Endothelial cell (in vitro differentiated cells): ENCODE results near the gene MAP2K7. TPM values are rescaled to one million over a fixed set of nuclear protein-coding genes. Genes with fewer than 3 reads are reported as not detected.

Experiments used
- DNase-seq: peaks from one replicate; pipeline ENCODE4 v3.0.0; 2021; ENCODE audit warnings: low spot score
- H3K27ac Mint-ChIP-seq: one replicate; pipeline ENCODE4 v1.8.0; 2021; ENCODE audit warnings: mixed read lengths, inconsistent platforms; ENCODE audit not compliant: unreplicated experiment
- H3K27me3 Mint-ChIP-seq: one replicate; pipeline ENCODE4 v1.8.0; 2021; ENCODE audit warnings: mild to moderate bottlenecking, moderate library complexity, mixed read lengths, inconsistent platforms; ENCODE audit not compliant: unreplicated experiment
- H3K36me3 Mint-ChIP-seq: one replicate; pipeline ENCODE4 v1.8.0; 2021; ENCODE audit warnings: mild to moderate bottlenecking, low read depth, mixed read lengths, inconsistent platforms; ENCODE audit not compliant: unreplicated experiment
- H3K4me1 Mint-ChIP-seq: one replicate; pipeline ENCODE4 v1.8.0; 2021; ENCODE audit warnings: mild to moderate bottlenecking, mixed read lengths, inconsistent platforms; ENCODE audit not compliant: unreplicated experiment
- H3K4me3 Mint-ChIP-seq: one replicate; pipeline ENCODE4 v1.8.0; 2021; ENCODE audit warnings: mild to moderate bottlenecking, mixed read lengths, inconsistent platforms; ENCODE audit not compliant: unreplicated experiment
- H3K9me3 Mint-ChIP-seq: one replicate; pipeline ENCODE4 v1.8.0; 2021; ENCODE audit warnings: mixed read lengths, inconsistent platforms; ENCODE audit not compliant: unreplicated experiment
- CTCF ChIP-seq: fragments of 200-600 bp; sonication (generic); IDR thresholded peaks from one replicate; pipeline ENCODE4 v1.5.0; 2021; ENCODE audit warnings: antibody characterized with exemption; ENCODE audit not compliant: unreplicated experiment
- total RNA-seq: library from RNA; stranded (reverse); fragmentation: NEBNext Ultra II Directional; extraction: Animal tissue kit (Norgen Biotek cat#: 25700); gene quantifications from one replicate; pipeline ENCODE4 v1.2.1, GENCODE V29; 2021; ENCODE audit not compliant: unreplicated experiment

MAP2K7 gene
- total RNA-seq, 1 donor from 2014 or later = 31.1 TPM

- TF ChIP-seq CTCF = no peak
- Mint-ChIP-seq H3K9me3 (no peaks in the 10 kb centered on the region), H3K27ac (peak overlapping the region; percentile 48), H3K4me1 (no peaks in the 10 kb centered on the region), H3K27me3 (peaks cover 12% of the 10 kb centered on the region), H3K36me3 (peaks cover 14% of the 10 kb centered on the region), H3K4me3 (peak overlapping the region; percentile 52)
- DNase-seq = no peak
These were observed 37.2 kb downstream of the MAP2K7 start for GRCh38 chr19:7940841-7941240.

- H3K9me3 Mint-ChIP-seq = no peaks in the 10 kb centered on the region
- H3K27me3 Mint-ChIP-seq = peaks cover 16% of the 10 kb centered on the region
- no peak overlapping the region for H3K27ac Mint-ChIP-seq
- H3K4me3 Mint-ChIP-seq = peak overlapping the region; percentile 9
- H3K36me3 Mint-ChIP-seq = peaks cover 14% of the 10 kb centered on the region
- no peak for TF ChIP-seq CTCF
- H3K4me1 Mint-ChIP-seq = no peaks in the 10 kb centered on the region
- no peak for DNase-seq
These were observed 38.4 kb downstream of the MAP2K7 start for GRCh38 chr19:7941895-7942596.

- DNase-seq = no peak
- peak overlapping the region; percentile 86 for H3K27ac Mint-ChIP-seq
- peaks cover 14% of the 10 kb centered on the region for H3K36me3 Mint-ChIP-seq
- no peak for TF ChIP-seq CTCF
- H3K4me1 Mint-ChIP-seq = no peaks in the 10 kb centered on the region
- peak overlapping the region; percentile 93 for H3K4me3 Mint-ChIP-seq
- H3K27me3 Mint-ChIP-seq = peaks cover 16% of the 10 kb centered on the region
- no peaks in the 10 kb centered on the region for H3K9me3 Mint-ChIP-seq
These were observed 39.3 kb downstream of the MAP2K7 start for GRCh38 chr19:7942981-7943443.

- no peaks in the 10 kb centered on the region for H3K4me1 Mint-ChIP-seq
- H3K9me3 Mint-ChIP-seq = no peaks in the 10 kb centered on the region
- peak within 1 kb of the TSS; percentile 86 for H3K27ac Mint-ChIP-seq
- H3K36me3 Mint-ChIP-seq = peaks cover 13% of the 10 kb centered on the region
- no peak for TF ChIP-seq CTCF
- H3K27me3 Mint-ChIP-seq = peaks cover 16% of the 10 kb centered on the region
- peak within 1 kb of the TSS; percentile 93 for H3K4me3 Mint-ChIP-seq
- DNase-seq = peak; percentile 96
These were observed 39.9 kb downstream of the MAP2K7 start, which contains the start of gene TIMM44 for GRCh38 chr19:7943444-7944176. Gene TIMM44 (minus strand): TSS chr19:7943666. CDS start chr19:7943651, 15 bp downstream.
